Epithelial cell of esophagus (primary cell): ENCODE measurements around the gene ZFP57.

Experiments
- DNase-seq: peaks from one replicate; pipeline ENCODE4 v3.0.0; 2010; ENCODE audit warnings: low read depth
- H3K4me3 ChIP-seq: 2 replicates; pipeline ENCODE4 v1.5.1; 2011; ENCODE audit warnings: mild to moderate bottlenecking, low read length, control low read depth
- CTCF ChIP-seq: IDR thresholded peaks from 2 replicates; pipeline ENCODE4 v1.5.1; 2011; ENCODE audit warnings: low read depth, mild to moderate bottlenecking, low read length, control low read depth, inconsistent platforms; ENCODE audit not compliant: insufficient read depth; ENCODE audit errors: missing control alignments

ZFP57 gene

GRCh38 chr6:29624520-29624961 lies 56.4 kb downstream of the ZFP57 start:
- H3K4me3 ChIP-seq = no peak overlapping the region
- DNase-seq = no peak
- TF ChIP-seq CTCF = no peak
